Measurements from ENCODE around the gene SPATA31C1.
"Not testable (repeated sequence)": the region's sequence is repeated elsewhere in the genome, so short reads cannot be mapped to it uniquely, and the experiment has no call there.

The SPATA31C1 gene

DNA sequence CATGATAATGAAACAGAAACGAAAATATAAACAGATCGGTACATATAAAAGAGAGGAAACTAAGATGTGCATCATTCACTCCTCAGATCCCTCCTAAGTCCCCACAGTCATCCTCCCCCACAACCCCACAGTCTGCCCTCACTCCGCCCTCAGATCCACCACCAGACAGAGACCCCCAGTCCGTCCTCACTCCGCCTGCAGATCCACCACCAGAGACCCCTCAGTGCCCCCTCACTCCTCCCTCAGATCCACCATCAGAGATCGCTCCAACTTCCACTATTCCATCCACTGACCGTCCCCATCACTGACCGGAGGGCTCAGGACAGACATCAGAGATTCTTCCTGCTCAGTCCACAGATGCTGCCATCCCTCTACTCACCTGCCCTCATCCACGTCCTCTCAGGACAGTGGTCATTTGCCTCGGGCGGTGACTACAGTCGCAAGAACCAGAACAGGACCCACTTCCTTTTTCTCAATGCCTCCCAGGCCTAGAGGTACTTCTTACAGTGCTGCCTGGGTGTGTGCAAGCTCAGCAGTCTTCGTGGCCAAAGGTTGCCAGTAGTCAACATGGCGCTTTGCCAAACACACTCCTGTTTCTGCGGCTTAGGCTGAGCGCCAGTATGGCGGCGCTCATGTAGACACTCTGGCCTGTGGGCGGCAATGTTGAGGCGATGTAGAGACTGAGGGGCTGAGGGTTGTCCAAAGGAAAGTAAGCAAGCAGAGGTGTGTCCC, 8.3 kb upstream of the SPATA31C1 start:
- Histone ChIP-seq H3K36me3 (ENCODE audit: control insufficient read depth in 1 of 2, insufficient read depth in 2 of 2, low read depth in 1 of 2, low read length in 2 of 2) (no peaks in the 10 kb centered on the region), H3K18ac (ENCODE audit: low read depth in 1 of 2, low read length in 2 of 2) (no peak overlapping the region), H2BK5ac (ENCODE audit: low read depth, low read length, poor library complexity, severe bottlenecking) (no peak overlapping the region), H2BK15ac (ENCODE audit: low read depth, poor library complexity, severe bottlenecking) (no peak overlapping the region), H4K8ac (ENCODE audit: low read length) (no peak overlapping the region), H2AFZ (ENCODE audit: low read depth, low read length) (no peak overlapping the region), H3K4me2 (ENCODE audit: low read length, poor library complexity, severe bottlenecking) (no peak overlapping the region), H3K4me1 (ENCODE audit: control insufficient read depth, insufficient read depth, low read depth, low read length) (no peaks in the 10 kb centered on the region), H3K9ac (ENCODE audit: low read length) (no peak overlapping the region), H4K91ac (ENCODE audit: low read length) (no peak overlapping the region), H2AK5ac (ENCODE audit: low read length, severe bottlenecking) (no peak overlapping the region), H3K4ac (ENCODE audit: low read depth in 1 of 2, low read length in 2 of 2) (no peak overlapping the region), H3K27ac (ENCODE audit: low read length, poor library complexity, severe bottlenecking) (no peak overlapping the region), H3K14ac (ENCODE audit: low read length in 2 of 2) (no peak overlapping the region), H3K23ac (ENCODE audit: low read length in 2 of 2) (no peak overlapping the region), H3K9me3 (ENCODE audit: control insufficient read depth, low read length) (no peaks in the 10 kb centered on the region), H2BK12ac (ENCODE audit: low read length in 2 of 2) (no peak overlapping the region), H2BK120ac (ENCODE audit: low read depth, low read length) (no peak overlapping the region), H3K27me3 (ENCODE audit: control insufficient read depth in 1 of 2, insufficient read depth in 1 of 2, low read length in 2 of 2) (no peaks in the 10 kb centered on the region), H3K4me3 (ENCODE audit: insufficient read depth in 1 of 2, low read depth in 1 of 2, low read length in 2 of 2) (no peak overlapping the region), H3K79me1 (replicated peaks; ENCODE audit: low read length, poor library complexity, severe bottlenecking) (no peaks in the 10 kb centered on the region)
- WGBS = 91% methylated on average over 15 of the region's 20 CpGs
- no peak for DNase-seq

GRCh38 chr9:87910821-87911220, 6.9 kb upstream of the SPATA31C1 start:
- no CpG with 5 or more reads among the region's 3 CpGs for WGBS
- H2BK120ac ChIP-seq (ENCODE audit: low read depth, low read length) = no peak overlapping the region
- H2AK5ac ChIP-seq (ENCODE audit: low read length, severe bottlenecking) = no peak overlapping the region
- H3K4me1 ChIP-seq (ENCODE audit: control insufficient read depth, insufficient read depth, low read depth, low read length) = no peaks in the 10 kb centered on the region
- peak overlapping the region; percentile 44 for H3K9ac ChIP-seq (ENCODE audit: low read length)
- H2BK5ac ChIP-seq (ENCODE audit: low read depth, low read length, poor library complexity, severe bottlenecking) = no peak overlapping the region
- no peak overlapping the region for H3K27ac ChIP-seq (ENCODE audit: low read length, poor library complexity, severe bottlenecking)
- no peak overlapping the region for H3K18ac ChIP-seq (ENCODE audit: low read depth in 1 of 2, low read length in 2 of 2)
- no peak for DNase-seq
- H2BK15ac ChIP-seq (ENCODE audit: low read depth, poor library complexity, severe bottlenecking) = no peak overlapping the region
- H3K4ac ChIP-seq (ENCODE audit: low read depth in 1 of 2, low read length in 2 of 2) = no peak overlapping the region
- H3K4me2 ChIP-seq (ENCODE audit: low read length, poor library complexity, severe bottlenecking) = no peak overlapping the region
- no peaks in the 10 kb centered on the region for H3K9me3 ChIP-seq (ENCODE audit: control insufficient read depth, low read length)
- H4K8ac ChIP-seq (ENCODE audit: low read length) = no peak overlapping the region
- H3K4me3 ChIP-seq (ENCODE audit: insufficient read depth in 1 of 2, low read depth in 1 of 2, low read length in 2 of 2) = no peak overlapping the region
- no peaks in the 10 kb centered on the region for H3K36me3 ChIP-seq (ENCODE audit: control insufficient read depth in 1 of 2, insufficient read depth in 2 of 2, low read depth in 1 of 2, low read length in 2 of 2)
- H3K14ac ChIP-seq (ENCODE audit: low read length in 2 of 2) = no peak overlapping the region
- H3K23ac ChIP-seq (ENCODE audit: low read length in 2 of 2) = no peak overlapping the region
- H3K27me3 ChIP-seq (ENCODE audit: control insufficient read depth in 1 of 2, insufficient read depth in 1 of 2, low read length in 2 of 2) = no peaks in the 10 kb centered on the region
- H3K79me1 ChIP-seq (replicated peaks; ENCODE audit: low read length, poor library complexity, severe bottlenecking) = no peaks in the 10 kb centered on the region
- H4K91ac ChIP-seq (ENCODE audit: low read length) = no peak overlapping the region
- no peak overlapping the region for H2BK12ac ChIP-seq (ENCODE audit: low read length in 2 of 2)
- no peak overlapping the region for H2AFZ ChIP-seq (ENCODE audit: low read depth, low read length)

DNA sequence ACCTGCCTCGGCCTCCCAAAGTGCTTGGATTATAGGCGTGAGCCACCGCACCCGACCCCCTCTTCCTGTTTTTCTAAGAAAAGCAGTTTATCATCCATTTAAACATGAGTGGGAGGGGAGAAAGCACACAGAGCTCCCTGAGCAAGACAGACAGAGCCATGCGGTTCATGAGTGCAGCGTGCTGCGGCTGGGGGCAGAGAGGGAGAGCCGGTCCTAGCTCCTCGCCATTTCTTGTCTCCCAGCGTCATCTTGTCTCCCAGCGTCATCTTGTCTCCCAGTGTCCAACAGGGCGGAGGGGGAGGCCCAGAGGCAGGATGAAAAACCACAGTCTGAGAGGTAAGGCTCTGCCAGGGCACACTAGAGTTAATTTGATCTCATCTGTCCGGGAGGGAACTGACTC, 1.3 kb downstream of the SPATA31C1 start:
- not testable (repeated sequence) for H4K8ac ChIP-seq (ENCODE audit: low read length); H2AK5ac ChIP-seq (ENCODE audit: low read length, severe bottlenecking); H2BK5ac ChIP-seq (ENCODE audit: low read depth, low read length, poor library complexity, severe bottlenecking); H3K4ac ChIP-seq (ENCODE audit: low read depth in 1 of 2, low read length in 2 of 2); H3K4me1 ChIP-seq (ENCODE audit: control insufficient read depth, insufficient read depth, low read depth, low read length); H3K9me3 ChIP-seq (ENCODE audit: control insufficient read depth, low read length); H3K23ac ChIP-seq (ENCODE audit: low read length in 2 of 2); DNase-seq; H2BK15ac ChIP-seq (ENCODE audit: low read depth, poor library complexity, severe bottlenecking); H3K27ac ChIP-seq (ENCODE audit: low read length, poor library complexity, severe bottlenecking); H4K91ac ChIP-seq (ENCODE audit: low read length); H3K4me2 ChIP-seq (ENCODE audit: low read length, poor library complexity, severe bottlenecking); H2BK120ac ChIP-seq (ENCODE audit: low read depth, low read length); H3K36me3 ChIP-seq (ENCODE audit: control insufficient read depth in 1 of 2, insufficient read depth in 2 of 2, low read depth in 1 of 2, low read length in 2 of 2); H2BK12ac ChIP-seq (ENCODE audit: low read length in 2 of 2); H3K18ac ChIP-seq (ENCODE audit: low read depth in 1 of 2, low read length in 2 of 2); H3K9ac ChIP-seq (ENCODE audit: low read length); H3K14ac ChIP-seq (ENCODE audit: low read length in 2 of 2); H3K27me3 ChIP-seq (ENCODE audit: control insufficient read depth in 1 of 2, insufficient read depth in 1 of 2, low read length in 2 of 2); H3K4me3 ChIP-seq (ENCODE audit: insufficient read depth in 1 of 2, low read depth in 1 of 2, low read length in 2 of 2); H2AFZ ChIP-seq (ENCODE audit: low read depth, low read length); H3K79me1 ChIP-seq (replicated peaks; ENCODE audit: low read length, poor library complexity, severe bottlenecking)
- WGBS = 94% methylated on average over 6 of the region's 13 CpGs

GRCh38 chr9:87921561-87921960, 3.8 kb downstream of the SPATA31C1 start:
- H3K4me2 ChIP-seq (ENCODE audit: low read length, poor library complexity, severe bottlenecking); H3K9me3 ChIP-seq (ENCODE audit: control insufficient read depth, low read length); H2BK15ac ChIP-seq (ENCODE audit: low read depth, poor library complexity, severe bottlenecking); H2BK5ac ChIP-seq (ENCODE audit: low read depth, low read length, poor library complexity, severe bottlenecking); H2BK12ac ChIP-seq (ENCODE audit: low read length in 2 of 2); H3K9ac ChIP-seq (ENCODE audit: low read length); H3K4me1 ChIP-seq (ENCODE audit: control insufficient read depth, insufficient read depth, low read depth, low read length); H3K14ac ChIP-seq (ENCODE audit: low read length in 2 of 2); H4K91ac ChIP-seq (ENCODE audit: low read length); H4K8ac ChIP-seq (ENCODE audit: low read length); H2AFZ ChIP-seq (ENCODE audit: low read depth, low read length); H3K4ac ChIP-seq (ENCODE audit: low read depth in 1 of 2, low read length in 2 of 2); H2BK120ac ChIP-seq (ENCODE audit: low read depth, low read length); H3K27me3 ChIP-seq (ENCODE audit: control insufficient read depth in 1 of 2, insufficient read depth in 1 of 2, low read length in 2 of 2); H3K23ac ChIP-seq (ENCODE audit: low read length in 2 of 2); H2AK5ac ChIP-seq (ENCODE audit: low read length, severe bottlenecking); H3K79me1 ChIP-seq (replicated peaks; ENCODE audit: low read length, poor library complexity, severe bottlenecking); H3K18ac ChIP-seq (ENCODE audit: low read depth in 1 of 2, low read length in 2 of 2); H3K27ac ChIP-seq (ENCODE audit: low read length, poor library complexity, severe bottlenecking); DNase-seq; H3K4me3 ChIP-seq (ENCODE audit: insufficient read depth in 1 of 2, low read depth in 1 of 2, low read length in 2 of 2); H3K36me3 ChIP-seq (ENCODE audit: control insufficient read depth in 1 of 2, insufficient read depth in 2 of 2, low read depth in 1 of 2, low read length in 2 of 2): not testable (repeated sequence)
- 77% methylated on average over 8 of the region's 8 CpGs for WGBS
